GM23248 (cell line): ENCODE results near the gene ALDH7A1. TPM values are rescaled to one million over a fixed set of nuclear protein-coding genes. Genes with fewer than 3 reads are reported as not detected.
"Not testable (repeated sequence)": the region's sequence is repeated elsewhere in the genome, so short reads cannot be mapped to it uniquely, and the experiment has no call there.

Experiments
- DNase-seq: peaks from one replicate; pipeline ENCODE4 v3.0.0-alpha.2; 2015
- H2AFZ ChIP-seq: fragments of 200-600 bp; sonication (generic); 2 replicates; pipeline ENCODE4 v1.6.1; 2016; ENCODE audit warnings: antibody characterized with exemption
- H3F3A ChIP-seq: fragments of 200-600 bp; sonication (generic); 2 replicates; pipeline ENCODE4 v1.6.1; 2016; ENCODE audit warnings: mild to moderate bottlenecking, antibody characterized with exemption, mixed run types; ENCODE audit not compliant: insufficient read depth
- H3K27ac ChIP-seq: fragments of 200-600 bp; sonication (generic); 2 replicates; pipeline ENCODE4 v1.5.1; 2016; ENCODE audit warnings: mild to moderate bottlenecking
- H3K27me3 ChIP-seq: fragments of 200-600 bp; sonication (generic); replicated peaks from 2 replicates; pipeline ENCODE4 v1.6.1; 2016; ENCODE audit warnings: mild to moderate bottlenecking; ENCODE audit not compliant: insufficient read depth
- H3K36me3 ChIP-seq: fragments of 200-600 bp; sonication (generic); 2 replicates; pipeline ENCODE4 v1.6.1; 2016; ENCODE audit warnings: low read depth, mild to moderate bottlenecking
- H3K4me1 ChIP-seq: fragments of 200-600 bp; sonication (generic); 2 replicates; pipeline ENCODE4 v1.6.1; 2016; ENCODE audit warnings: mild to moderate bottlenecking; ENCODE audit not compliant: insufficient read depth
- H3K4me2 ChIP-seq: fragments of 200-600 bp; sonication (generic); one replicate; pipeline ENCODE4 v1.6.1; 2016; ENCODE audit warnings: mild to moderate bottlenecking; ENCODE audit not compliant: unreplicated experiment
- H3K4me3 ChIP-seq: fragments of 200-600 bp; sonication (generic); 2 replicates; pipeline ENCODE4 v1.5.1; 2016; ENCODE audit warnings: mild to moderate bottlenecking
- H3K79me2 ChIP-seq: fragments of 200-600 bp; sonication (generic); 2 replicates; pipeline ENCODE4 v1.6.1; 2016; ENCODE audit warnings: mild to moderate bottlenecking; ENCODE audit not compliant: insufficient read depth
- H3K9ac ChIP-seq: fragments of 200-600 bp; sonication (generic); 2 replicates; pipeline ENCODE4 v1.6.1; 2016; ENCODE audit warnings: mild to moderate bottlenecking
- H3K9me2 ChIP-seq: fragments of 200-600 bp; sonication (generic); 2 replicates; pipeline ENCODE4 v1.6.1; 2016; ENCODE audit warnings: mixed run types, mild to moderate bottlenecking, moderate library complexity; ENCODE audit not compliant: insufficient read depth
- H3K9me3 ChIP-seq: fragments of 200-600 bp; sonication (generic); one replicate; pipeline ENCODE4 v1.6.1; 2017; ENCODE audit warnings: low read depth
- H4K20me1 ChIP-seq: fragments of 200-600 bp; sonication (generic); 2 replicates; pipeline ENCODE4 v1.6.0; 2016; ENCODE audit not compliant: insufficient read depth
- EZH2 ChIP-seq: fragments of 200-600 bp; sonication (generic); IDR thresholded peaks from 2 replicates; pipeline ENCODE4 v1.6.1; 2018; ENCODE audit warnings: antibody characterized with exemption, mild to moderate bottlenecking; ENCODE audit not compliant: insufficient read depth, poor library complexity, severe bottlenecking
- EZH2phosphoT487 ChIP-seq: fragments of 200-600 bp; sonication (generic); IDR thresholded peaks from 2 replicates; pipeline ENCODE4 v1.6.1; 2018; ENCODE audit warnings: antibody characterized with exemption, moderate library complexity, mild to moderate bottlenecking, low read depth; ENCODE audit not compliant: insufficient read depth
- WGBS, 2 experiments: methylation state at CpG; one replicate each; pipeline ENCODE4 v1.1.6; 2015 to 2017; ENCODE audit warnings: low lambda C conversion rate in 2 of 2, low coverage in 1 of 2; ENCODE audit errors: missing lambda C conversion rate in 2 of 2; 5-methylcytosine and 5-hydroxymethylcytosine counted together
- in situ Hi-C: fragments of 300-500 bp; cut with MboI; formaldehyde crosslinking; loops from 2 replicates; pipeline ENCODE4 v1.15.0; 2020
- polyA plus RNA-seq: library from polyadenylated mRNA; unstranded; fragments of >200 nt; fragmentation: Nextera tagmentation; extraction: Ambion mirVana; gene quantifications from 2 replicates; pipeline ENCODE4 v1.2.1, GENCODE V29; 2016
- total RNA-seq: library from RNA; depleted of rRNA; stranded (reverse); fragments of >200 nt; shearing (Covaris generic); gene quantifications from 2 replicates; pipeline ENCODE4 v1.2.3, GENCODE V29; 2014

ALDH7A1 gene
- total and polyA plus RNA-seq, 2 experiments from 2014 or later = 41.3 to 108 TPM

GRCh38 chr5:126619781-126620180, 24.8 kb upstream of the ALDH7A1 start:
- Histone ChIP-seq H3K36me3 (peaks cover 29% of the 10 kb centered on the region), H3K9ac (no peak overlapping the region), H3F3A (peaks cover 28% of the 10 kb centered on the region), H4K20me1 (no peaks in the 10 kb centered on the region), H2AFZ (no peak overlapping the region), H3K27ac (no peak overlapping the region), H3K9me2 (no peaks in the 10 kb centered on the region), H3K4me3 (no peak overlapping the region), H3K27me3 (no peaks in the 10 kb centered on the region), H3K4me2 (no peak overlapping the region), H3K9me3 (no peaks in the 10 kb centered on the region), H3K79me2 (peaks cover 74% of the 10 kb centered on the region), H3K4me1 (peaks cover 14% of the 10 kb centered on the region)
- DNase-seq = no peak
- in situ Hi-C loops = no loop called here
- TF ChIP-seq EZH2phosphoT487 (no peak), EZH2 (no peak)
- 98 to 99% methylated on average over 2 of the region's 2 CpGs for WGBS, 2 experiments

GRCh38 chr5:126617603-126618002, 22.6 kb upstream of the ALDH7A1 start:
- H3K27me3 ChIP-seq, H4K20me1 ChIP-seq, H3K4me3 ChIP-seq, H3K9me2 ChIP-seq, H3K27ac ChIP-seq, H3K4me2 ChIP-seq, H3K9ac ChIP-seq, H3F3A ChIP-seq, DNase-seq, in situ Hi-C loops, H2AFZ ChIP-seq, H3K9me3 ChIP-seq, H3K4me1 ChIP-seq: not testable (repeated sequence)
- H3K79me2 ChIP-seq = peaks cover 92% of the 10 kb centered on the region
- WGBS, 2 experiments = 97 to 98% methylated on average over 8 of the region's 8 CpGs
- H3K36me3 ChIP-seq = peaks cover 31% of the 10 kb centered on the region; the same call in 1 of the 2 replicates

DNA sequence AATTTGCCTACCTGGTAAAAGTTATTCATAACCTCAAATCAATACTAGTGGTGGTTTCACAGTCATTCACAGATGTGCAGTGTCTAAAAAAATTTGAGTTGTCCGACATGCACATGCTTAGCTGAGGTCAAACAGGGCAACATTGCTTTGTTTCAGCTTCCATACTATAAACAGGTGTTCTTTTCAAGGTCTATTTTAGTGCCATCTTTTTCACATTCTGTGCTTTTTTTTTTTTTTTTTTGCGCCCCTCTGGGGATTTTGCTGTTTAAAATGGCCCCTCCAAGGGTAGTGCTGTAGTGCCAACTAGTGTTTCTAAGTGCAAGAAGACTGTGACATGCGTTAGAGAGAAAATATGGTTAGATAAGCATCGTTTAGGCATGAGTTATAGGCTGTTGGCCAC, 20.3 kb upstream of the ALDH7A1 start:
- no peak overlapping the region for H3K27ac ChIP-seq
- H3K9me2 ChIP-seq = no peaks in the 10 kb centered on the region
- no peak overlapping the region for H3K9ac ChIP-seq
- TF ChIP-seq EZH2 (no peak), EZH2phosphoT487 (no peak)
- H3K79me2 ChIP-seq = peaks cover 94% of the 10 kb centered on the region
- DNase-seq = no peak
- no peaks in the 10 kb centered on the region for H3K4me1 ChIP-seq
- H3K4me3 ChIP-seq = no peak overlapping the region
- in situ Hi-C loops = no loop called here
- peaks cover 32% of the 10 kb centered on the region; the same call in 1 of the 2 replicates for H3K36me3 ChIP-seq
- 86 to 88% methylated on average over 4 of the region's 4 CpGs for WGBS, 2 experiments
- H4K20me1 ChIP-seq = no peaks in the 10 kb centered on the region
- peaks cover 6% of the 10 kb centered on the region; the same call in 1 of the 2 replicates for H3F3A ChIP-seq
- H3K27me3 ChIP-seq = no peaks in the 10 kb centered on the region
- H2AFZ ChIP-seq = no peak overlapping the region
- no peaks in the 10 kb centered on the region for H3K9me3 ChIP-seq
- H3K4me2 ChIP-seq = no peak overlapping the region

DNA sequence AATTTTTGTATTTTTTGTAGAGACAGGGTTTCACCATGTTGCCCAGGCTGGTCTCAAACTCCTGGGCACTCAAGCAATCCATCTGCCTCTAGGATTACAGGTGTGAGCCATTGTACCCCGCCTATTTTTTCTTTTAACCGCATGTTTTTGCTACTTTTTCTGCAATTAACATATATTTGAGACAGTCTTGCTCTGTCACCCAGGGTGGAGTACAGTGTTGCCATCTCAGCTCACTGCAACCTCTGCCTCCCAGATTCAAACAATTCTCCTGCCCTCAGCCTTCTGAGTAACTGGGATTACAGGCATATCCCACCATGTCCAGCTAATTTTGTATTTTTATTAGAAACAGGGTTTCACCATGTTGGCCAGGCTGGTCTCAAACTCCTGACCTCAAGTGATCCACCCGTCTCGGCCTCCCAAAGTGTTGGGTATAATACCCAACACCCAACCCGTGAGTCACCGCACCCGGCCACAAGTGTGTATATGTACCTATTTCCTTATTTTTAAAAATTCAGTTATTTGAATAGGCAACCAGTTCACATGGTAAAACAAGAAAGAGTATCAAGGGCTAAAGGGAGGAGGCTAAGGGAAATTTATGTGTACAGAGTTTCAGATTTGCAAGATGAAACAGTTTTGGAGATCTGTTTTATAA, 19.0 kb upstream of the ALDH7A1 start:
- H3K9me2 ChIP-seq = no peaks in the 10 kb centered on the region
- no peaks in the 10 kb centered on the region for H3K9me3 ChIP-seq
- H3K36me3 ChIP-seq = peaks cover 29% of the 10 kb centered on the region; the same call in 1 of the 2 replicates
- in situ Hi-C loops = no loop called here
- no peak overlapping the region for H3K4me3 ChIP-seq
- DNase-seq = no peak
- peaks cover 94% of the 10 kb centered on the region for H3K79me2 ChIP-seq
- H3K27me3 ChIP-seq = no peaks in the 10 kb centered on the region
- H3K27ac ChIP-seq = no peak overlapping the region
- no peaks in the 10 kb centered on the region for H3K4me1 ChIP-seq
- TF ChIP-seq EZH2phosphoT487 = no peak
- no peak for TF ChIP-seq EZH2
- H3K4me2 ChIP-seq = no peak overlapping the region
- H3K9ac ChIP-seq = no peak overlapping the region
- WGBS, 2 experiments = 88 to 91% methylated on average over 7 of the region's 7 CpGs
- H2AFZ ChIP-seq = no peak overlapping the region
- no peaks in the 10 kb centered on the region for H3F3A ChIP-seq
- H4K20me1 ChIP-seq = no peaks in the 10 kb centered on the region

GRCh38 chr5:126610616-126611015, 15.6 kb upstream of the ALDH7A1 start:
- Histone ChIP-seq H3K4me2 (no peak overlapping the region), H3K4me3 (no peak overlapping the region), H3K27ac (no peak overlapping the region), H3K9me3 (no peaks in the 10 kb centered on the region), H3F3A (no peaks in the 10 kb centered on the region), H2AFZ (no peak overlapping the region), H3K9me2 (no peaks in the 10 kb centered on the region), H3K4me1 (peaks cover 7% of the 10 kb centered on the region), H3K27me3 (no peaks in the 10 kb centered on the region), H3K36me3 (peaks cover 33% of the 10 kb centered on the region), H4K20me1 (no peaks in the 10 kb centered on the region), H3K9ac (no peak overlapping the region), H3K79me2 (peaks cover 100% of the 10 kb centered on the region)
- WGBS, 2 experiments = 97% methylated on average over 6 of the region's 6 CpGs
- TF ChIP-seq EZH2phosphoT487 (no peak), EZH2 (no peak)
- in situ Hi-C loops = no loop called here
- no peak for DNase-seq
